ENCODE measurements around the gene ALG13. TPM values are rescaled to one million over a fixed set of nuclear protein-coding genes. Genes with fewer than 3 reads are reported as not detected.
"Not testable (repeated sequence)": the region's sequence is repeated elsewhere in the genome, so short reads cannot be mapped to it uniquely, and the experiment has no call there.

Gene ALG13
- polyA plus RNA-seq, 10 donors: 24.2 to 54.4 (median 35.5) TPM

DNA sequence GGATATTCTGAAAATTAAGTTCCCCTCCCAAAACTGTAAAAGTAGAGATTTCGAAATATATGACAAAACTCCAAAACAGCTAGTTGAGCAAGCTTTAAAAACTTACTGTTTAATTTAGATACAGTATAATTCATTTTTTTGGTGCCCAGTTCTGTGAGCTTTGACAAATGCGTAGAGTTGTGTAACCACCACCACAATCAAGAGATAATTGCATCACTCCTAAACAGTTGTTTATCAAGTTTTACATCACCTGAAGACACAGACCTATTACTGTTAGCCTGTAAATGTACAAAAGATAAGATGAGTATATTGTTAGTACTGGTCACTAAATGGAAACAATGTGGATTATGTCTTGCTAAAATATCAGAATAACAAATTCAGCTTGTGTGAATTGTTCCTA is 62.3 kb downstream of the ALG13 start:
- no peak for DNase-seq

DNA sequence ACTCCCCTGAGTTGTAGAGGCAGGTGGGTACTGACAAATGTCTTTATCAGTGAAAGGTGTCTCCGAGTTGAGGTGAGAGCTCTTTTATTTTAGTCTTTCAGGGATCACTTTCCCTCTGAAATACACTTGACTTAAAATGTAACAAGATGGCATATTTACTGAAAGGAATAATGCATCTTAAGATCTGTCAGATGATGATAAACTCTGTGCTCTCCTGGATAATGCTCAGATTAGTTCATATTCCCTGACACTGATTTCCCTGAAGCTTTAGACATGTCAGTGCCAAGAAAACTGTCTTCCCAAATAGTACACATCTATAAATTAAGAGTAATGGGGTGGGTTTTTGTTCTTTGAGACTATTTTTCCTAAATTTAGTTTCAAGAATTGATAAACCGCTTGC is 75.5 kb downstream of the ALG13 start:
- DNase-seq: no peak

DNA sequence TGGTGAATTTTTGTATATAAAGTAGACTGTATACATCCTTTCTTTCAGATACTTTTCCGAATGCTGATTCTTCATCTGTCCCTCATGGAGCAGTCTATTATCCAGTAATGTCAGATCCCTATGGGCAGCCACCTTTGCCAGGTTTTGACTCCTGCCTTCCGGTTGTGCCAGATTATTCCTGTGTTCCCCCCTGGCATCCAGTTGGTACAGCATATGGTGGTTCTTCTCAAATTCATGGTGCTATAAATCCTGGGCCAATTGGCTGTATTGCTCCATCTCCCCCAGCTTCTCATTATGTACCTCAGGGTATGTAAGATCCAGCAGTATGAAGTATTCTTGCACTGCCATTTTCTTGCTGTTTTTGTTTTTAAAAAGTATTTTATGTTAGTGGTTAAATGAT is 78.7 kb downstream of the ALG13 start:
- DNase-seq: no peak

DNA sequence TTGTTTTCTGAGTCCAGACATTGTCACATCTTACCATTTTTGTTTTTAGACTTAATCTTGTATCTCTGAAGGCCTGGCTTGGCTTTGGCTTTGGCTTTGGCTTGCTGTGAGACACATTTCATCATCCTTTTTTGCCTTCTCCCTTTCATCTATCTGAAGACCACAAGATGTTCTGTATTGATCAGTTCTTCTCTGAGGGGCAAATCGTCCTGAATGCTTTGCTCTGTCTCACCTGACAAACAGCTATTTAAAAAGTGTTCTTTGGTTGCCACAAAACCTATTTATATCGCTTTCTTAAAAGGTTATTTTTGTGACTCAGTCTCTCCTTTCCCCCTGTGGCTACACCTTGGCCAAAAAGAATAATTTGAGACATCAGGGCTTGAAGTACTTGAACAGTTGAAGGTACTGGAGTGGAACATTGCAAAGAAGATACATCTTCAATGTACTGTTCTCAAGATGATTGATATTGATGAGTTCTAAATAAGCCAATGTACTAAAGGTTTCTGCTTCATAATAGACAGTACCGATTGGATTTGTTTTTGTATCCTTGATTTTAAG is 80.7 kb downstream of the ALG13 start:
- DNase-seq: no peak

DNA sequence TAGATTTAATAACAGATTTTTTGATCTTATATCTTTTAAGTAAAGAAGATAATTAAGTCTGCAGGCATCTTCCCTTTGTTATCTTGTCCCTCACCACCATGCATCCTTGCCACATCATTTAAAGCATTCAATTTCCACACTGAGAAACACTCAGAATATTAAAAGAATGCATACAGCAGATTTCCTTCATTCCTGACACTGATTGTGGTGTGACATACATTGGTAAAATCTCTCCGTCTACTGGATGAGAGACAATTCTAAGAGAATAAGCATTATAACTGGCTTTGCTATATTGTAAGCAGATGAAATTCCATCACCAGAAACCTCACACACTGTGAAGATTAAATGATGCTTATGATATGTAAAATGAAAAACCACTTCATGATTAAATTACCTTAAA is 97.6 kb downstream of the ALG13 start:
- DNase-seq: no peak

DNA sequence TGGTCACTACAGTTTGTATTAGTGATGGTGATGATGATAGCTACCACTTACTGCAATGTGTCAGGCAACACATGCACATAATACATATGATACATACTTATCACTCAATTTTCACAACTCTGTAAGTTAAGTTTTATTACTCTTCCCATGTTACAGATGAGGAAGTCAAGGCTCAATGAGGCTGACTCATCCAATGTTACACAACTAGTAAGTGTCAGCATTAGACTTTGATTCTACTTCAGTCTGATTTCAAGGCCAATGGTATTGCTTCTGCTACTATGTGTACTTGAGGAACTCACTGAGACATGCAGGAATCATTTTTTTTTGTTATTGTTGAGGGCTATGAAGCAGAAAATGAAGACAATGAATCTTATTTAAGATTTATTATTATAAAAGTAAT is 98.6 kb downstream of the ALG13 start:
- no peak for DNase-seq

DNA sequence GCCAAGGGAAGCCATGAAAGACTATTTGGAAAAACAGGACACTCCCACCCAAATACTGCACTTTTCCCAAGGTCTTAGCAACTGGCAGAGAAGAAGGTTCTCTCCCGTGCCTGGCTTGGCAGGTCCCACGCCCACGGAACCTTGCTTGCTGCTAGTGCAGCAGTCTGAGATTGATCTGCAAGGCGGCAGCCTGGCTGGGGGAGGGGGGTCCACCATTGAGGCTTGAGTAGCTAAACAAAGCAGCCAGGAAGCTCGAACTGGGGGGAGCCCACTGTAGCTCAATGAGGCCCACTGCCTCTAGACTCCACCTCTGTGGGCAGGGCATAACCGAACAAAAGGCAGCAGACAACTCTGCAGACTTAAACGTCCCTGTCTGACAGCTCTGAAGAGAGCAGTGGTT is 103.7 kb downstream of the ALG13 start:
- DNase-seq: no peak

DNA sequence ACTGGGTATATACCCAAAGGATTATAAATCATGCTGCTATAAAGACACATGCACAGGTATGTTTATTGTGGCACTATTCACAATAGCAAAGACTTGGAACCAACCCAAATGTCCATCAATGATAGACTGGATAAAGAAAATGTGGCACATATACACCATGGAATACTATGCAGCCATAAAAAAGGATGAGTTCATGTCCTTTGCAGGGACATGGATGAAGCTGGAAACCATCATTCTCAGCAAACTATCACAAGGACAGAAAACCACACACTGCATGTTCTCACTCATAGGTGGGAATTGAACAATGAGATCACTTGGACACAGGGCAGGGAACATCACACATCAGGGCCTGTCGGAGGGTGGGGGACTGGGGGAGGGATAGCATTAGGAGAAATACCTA is 109.1 kb downstream of the ALG13 start:
- not testable (repeated sequence) for DNase-seq

Other genes with a start within 250 kb of the ALG13 start
- gene SERTM2, start 169.5 kb upstream of the ALG13 start, polyA plus RNA-seq (ENCODE audit: insufficient read length in 10 of 10): 1 to 10 TPM in 1 of 10 donors, under 1 TPM in 9; 0.22 to 1.0 (median 0.48) TPM
- gene TRPC5OS, start 195.0 kb downstream of the ALG13 start, polyA plus RNA-seq (ENCODE audit: insufficient read length in 10 of 10): under 1 TPM; 0.16 to 0.30 (median 0.20) TPM

All from muscle of back (tissue), 11 donors.